Activated B cell treated with CpG ODN at 0.5 μM for 24 hours (primary cell): ENCODE measurements around the gene NPVF. TPM values are rescaled to one million over a fixed set of nuclear protein-coding genes. Genes with fewer than 3 reads are reported as not detected.

Source experiments
- ATAC-seq: fragments of 200-7000 bp; cut with Tn5 transposase; one replicate; pipeline ENCODE4 v1.10.0; 2021; ENCODE audit warnings: low read depth, mild to moderate bottlenecking, moderate library complexity
- CTCF ChIA-PET: fragments of 350-600 bp; sonication (Branson Sonifier 250); formaldehyde crosslinking; loops from one replicate; lab custom pipeline; 2021; ENCODE audit warnings: antibody characterized with exemption; lab: Charles Lee
- POLR2A ChIA-PET: fragments of 350-600 bp; sonication (Branson Sonifier 250); formaldehyde crosslinking; loops from one replicate; lab custom pipeline; 2021; ENCODE audit warnings: antibody characterized with exemption; lab: Charles Lee
- DNase-seq: peaks from one replicate; pipeline ENCODE4 v3.0.0; 2022
- H3K27ac Mint-ChIP-seq: one replicate; pipeline ENCODE4 v1.8.0; 2020; ENCODE audit warnings: mixed read lengths
- H3K27me3 Mint-ChIP-seq: one replicate; pipeline ENCODE4 v1.8.0; 2021; ENCODE audit warnings: mixed read lengths
- H3K36me3 Mint-ChIP-seq: one replicate; pipeline ENCODE4 v1.8.0; 2021; ENCODE audit warnings: low read depth, mixed read lengths
- H3K4me1 Mint-ChIP-seq: one replicate; pipeline ENCODE4 v1.8.0; 2021; ENCODE audit warnings: mixed read lengths
- H3K4me3 Mint-ChIP-seq: one replicate; pipeline ENCODE4 v1.8.0; 2020; ENCODE audit warnings: mild to moderate bottlenecking, mixed read lengths
- H3K9me3 Mint-ChIP-seq: one replicate; pipeline ENCODE4 v1.8.0; 2020; ENCODE audit warnings: mixed read lengths
- CTCF ChIP-seq: fragments of 200-600 bp; IDR thresholded peaks from one replicate; pipeline ENCODE4 v1.8.0; 2022; ENCODE audit warnings: antibody characterized with exemption, mild to moderate bottlenecking
- intact Hi-C: fragments of 100-400 bp; cut with micrococcal nuclease; formaldehyde crosslinking; loops from one replicate; pipeline ENCODE4 v1.15.1; 2024
- total RNA-seq: library from RNA; stranded (reverse); gene quantifications from 2 replicates; pipeline ENCODE4 v1.2.3, GENCODE V29; 2022

NPVF gene
- total RNA-seq, 1 donor from 2014 or later, result not detected

GRCh38 chr7:25207887-25208286 lies 20.4 kb downstream of the NPVF start:
- peaks cover 35% of the 10 kb centered on the region for H3K27me3 Mint-ChIP-seq

GRCh38 chr7:25206765-25207164 lies 21.5 kb downstream of the NPVF start:
- no peak for DNase-seq
- CTCF ChIA-PET, result no interaction called here
- ATAC-seq, result no peak
- Mint-ChIP-seq H3K4me1 (peaks cover 3% of the 10 kb centered on the region), H3K4me3 (no peak overlapping the region), H3K9me3 (peaks cover 7% of the 10 kb centered on the region), H3K36me3 (no peaks in the 10 kb centered on the region), H3K27me3 (peaks cover 29% of the 10 kb centered on the region), H3K27ac (no peak overlapping the region)
- POLR2A ChIA-PET, result no interaction called here
- TF ChIP-seq CTCF, result no peak
- intact Hi-C loops, result no loop called here

More at GRCh38 chr7:25207887-25208286, 20.4 kb downstream of the NPVF start:
- Mint-ChIP-seq H3K36me3 (no peaks in the 10 kb centered on the region), H3K9me3 (peaks cover 7% of the 10 kb centered on the region), H3K27ac (no peak overlapping the region), H3K4me3 (no peak overlapping the region), H3K4me1 (peaks cover 3% of the 10 kb centered on the region)
- ChIA-PET CTCF (no interaction called here), POLR2A (no interaction called here)
- intact Hi-C loops, result no loop called here
- DNase-seq (no peak), ATAC-seq (no peak)
- no peak for TF ChIP-seq CTCF

GRCh38 chr7:25196132-25196896 lies 32.0 kb downstream of the NPVF start:
- no peaks in the 10 kb centered on the region for H3K4me1 Mint-ChIP-seq
- peaks cover 7% of the 10 kb centered on the region for H3K27me3 Mint-ChIP-seq
- POLR2A ChIA-PET, result no interaction called here
- intact Hi-C loops, result no loop called here
- H3K9me3 Mint-ChIP-seq, result peaks cover 5% of the 10 kb centered on the region
- H3K36me3 Mint-ChIP-seq, result no peaks in the 10 kb centered on the region
- DNase-seq (no peak), ATAC-seq (no peak)
- TF ChIP-seq CTCF, result no peak
- no peak overlapping the region for H3K4me3 Mint-ChIP-seq
- H3K27ac Mint-ChIP-seq, result no peak overlapping the region
- CTCF ChIA-PET, result interaction anchor here (1.2 kb wide), 1 partner anchor 21 kb away, joined by 4 read pairs; no protein-coding TSS in a partner anchor

- intact Hi-C loops, result no loop called here
- DNase-seq, result no peak
- POLR2A ChIA-PET, result no interaction called here
- H3K27me3 Mint-ChIP-seq, result peaks cover 10% of the 10 kb centered on the region
- H3K9me3 Mint-ChIP-seq, result peaks cover 5% of the 10 kb centered on the region
- no peak for ATAC-seq
- no peak for TF ChIP-seq CTCF
- CTCF ChIA-PET, result no interaction called here
- H3K4me3 Mint-ChIP-seq, result no peak overlapping the region
- H3K27ac Mint-ChIP-seq, result no peak overlapping the region
- H3K4me1 Mint-ChIP-seq, result no peaks in the 10 kb centered on the region
- no peaks in the 10 kb centered on the region for H3K36me3 Mint-ChIP-seq
These were observed 34.2 kb downstream of the NPVF start for GRCh38 chr7:25194036-25194435.

- Mint-ChIP-seq H3K4me3 (no peak overlapping the region), H3K27me3 (peaks cover 17% of the 10 kb centered on the region), H3K4me1 (no peaks in the 10 kb centered on the region), H3K27ac (no peak overlapping the region), H3K36me3 (no peaks in the 10 kb centered on the region), H3K9me3 (peaks cover 5% of the 10 kb centered on the region)
- intact Hi-C loops, result no loop called here
- no peak for DNase-seq
- ChIA-PET POLR2A (no interaction called here), CTCF (no interaction called here)
- no peak for ATAC-seq
- TF ChIP-seq CTCF, result no peak
These were observed 36.2 kb downstream of the NPVF start for GRCh38 chr7:25192043-25192442.
